Neural progenitor cell (in vitro differentiated cells): ENCODE measurements around the gene KCNH6. TPM values are rescaled to one million over a fixed set of nuclear protein-coding genes. Genes with fewer than 3 reads are reported as not detected.

Experiments used
- DNase-seq: peaks from one replicate; pipeline ENCODE4 v3.0.0-alpha.2; 2016; ENCODE audit warnings: low spot score
- H2AFZ ChIP-seq: fragments of 200-600 bp; sonication (generic); replicated peaks from 2 replicates; pipeline ENCODE4 v1.6.1; 2016; ENCODE audit warnings: antibody characterized with exemption
- H3F3A ChIP-seq: fragments of 200-600 bp; sonication (generic); 2 replicates; pipeline ENCODE4 v1.6.1; 2016; ENCODE audit warnings: antibody characterized with exemption, low read depth
- H3K27ac ChIP-seq: fragments of 200-600 bp; sonication (generic); 2 replicates; pipeline ENCODE4 v1.5.1; 2016; ENCODE audit warnings: mild to moderate bottlenecking
- H3K27me3 ChIP-seq: fragments of 200-600 bp; sonication (generic); 2 replicates; pipeline ENCODE4 v1.6.1; 2016; ENCODE audit warnings: mild to moderate bottlenecking, moderate library complexity
- H3K36me3 ChIP-seq: fragments of 200-600 bp; sonication (generic); 2 replicates; pipeline ENCODE4 v1.5.1; 2016
- H3K4me1 ChIP-seq: fragments of 200-600 bp; sonication (generic); 2 replicates; pipeline ENCODE4 v1.6.1; 2016; ENCODE audit warnings: mixed run types
- H3K4me2 ChIP-seq: fragments of 200-600 bp; sonication (generic); 2 replicates; pipeline ENCODE4 v1.6.1; 2016
- H3K4me3 ChIP-seq: fragments of 200-600 bp; sonication (generic); 2 replicates; pipeline ENCODE4 v1.5.1; 2016
- H3K79me2 ChIP-seq: fragments of 200-600 bp; sonication (generic); 2 replicates; pipeline ENCODE4 v1.6.1; 2016; ENCODE audit warnings: low read depth
- H3K9ac ChIP-seq: fragments of 200-600 bp; sonication (generic); 2 replicates; pipeline ENCODE4 v1.6.1; 2016
- H3K9me3 ChIP-seq: fragments of 200-600 bp; sonication (generic); 2 replicates; pipeline ENCODE4 v1.5.1; 2016; ENCODE audit warnings: low read depth
- H4K20me1 ChIP-seq: fragments of 200-600 bp; sonication (generic); 2 replicates; pipeline ENCODE4 v1.6.1; 2016; ENCODE audit warnings: low read depth
- H3K27ac Mint-ChIP-seq: 3 replicates; pipeline ENCODE4 v1.8.0; 2021; ENCODE audit warnings: mixed read lengths
- H3K27me3 Mint-ChIP-seq: 2 replicates; pipeline ENCODE4 v1.8.0; 2022; ENCODE audit warnings: low read depth, mild to moderate bottlenecking, inconsistent platforms, moderate library complexity, mixed read lengths; ENCODE audit not compliant: insufficient read depth
- H3K36me3 Mint-ChIP-seq: 3 replicates; pipeline ENCODE4 v1.8.0; 2021; ENCODE audit warnings: mixed read lengths
- H3K4me1 Mint-ChIP-seq: 3 replicates; pipeline ENCODE4 v1.8.0; 2021; ENCODE audit warnings: mixed read lengths
- H3K4me3 Mint-ChIP-seq: 3 replicates; pipeline ENCODE4 v1.8.0; 2021; ENCODE audit warnings: mild to moderate bottlenecking, moderate library complexity, mixed read lengths
- H3K9me3 Mint-ChIP-seq: 3 replicates; pipeline ENCODE4 v1.8.0; 2020; ENCODE audit warnings: mixed read lengths
- EZH2 ChIP-seq: fragments of 200-600 bp; sonication (generic); IDR thresholded peaks from 2 replicates; pipeline ENCODE4 v1.6.1; 2017; ENCODE audit warnings: antibody characterized with exemption, mild to moderate bottlenecking, moderate library complexity
- EZH2phosphoT487 ChIP-seq: fragments of 200-600 bp; sonication (generic); IDR thresholded peaks from 2 replicates; pipeline ENCODE4 v1.6.1; 2017; ENCODE audit warnings: antibody characterized with exemption
- total RNA-seq: library from RNA; depleted of rRNA; stranded (reverse); fragments of >200 nt; gene quantifications from 2 replicates; pipeline ENCODE4 v1.2.3, GENCODE V29; 2015; ENCODE audit warnings: low replicate concordance
- TF ChIP-seq, protein P1 (sequence below): fragments of 200-600 bp; sonication (generic); IDR thresholded peaks from 2 replicates; pipeline ENCODE4 v1.5.1; 2017; ENCODE audit warnings: antibody characterized with exemption, mild to moderate bottlenecking

Gene KCNH6
- total RNA-seq, 1 donor from 2014 or later: not detected

- Mint-ChIP-seq H3K9me3 (no peaks in the 10 kb centered on the region), H3K27me3 (peaks cover 13% of the 10 kb centered on the region), H3K36me3 (no peaks in the 10 kb centered on the region), H3K4me3 (no peak overlapping the region), H3K27ac (no peak overlapping the region), H3K4me1 (no peaks in the 10 kb centered on the region)
- Histone ChIP-seq H4K20me1 (no peaks in the 10 kb centered on the region), H3K36me3 (no peaks in the 10 kb centered on the region), H3K9ac (no peak overlapping the region), H3K4me1 (no peaks in the 10 kb centered on the region), H3K4me3 (no peak overlapping the region), H3K4me2 (no peak overlapping the region), H3K27me3 (no peaks in the 10 kb centered on the region), H3K27ac (no peak overlapping the region), H3K79me2 (no peaks in the 10 kb centered on the region), H2AFZ (no peak overlapping the region), H3K9me3 (no peaks in the 10 kb centered on the region), H3F3A (no peaks in the 10 kb centered on the region)
- TF ChIP-seq EZH2phosphoT487 (no peak), EZH2 (no peak)
- TF ChIP-seq, protein P1, sequence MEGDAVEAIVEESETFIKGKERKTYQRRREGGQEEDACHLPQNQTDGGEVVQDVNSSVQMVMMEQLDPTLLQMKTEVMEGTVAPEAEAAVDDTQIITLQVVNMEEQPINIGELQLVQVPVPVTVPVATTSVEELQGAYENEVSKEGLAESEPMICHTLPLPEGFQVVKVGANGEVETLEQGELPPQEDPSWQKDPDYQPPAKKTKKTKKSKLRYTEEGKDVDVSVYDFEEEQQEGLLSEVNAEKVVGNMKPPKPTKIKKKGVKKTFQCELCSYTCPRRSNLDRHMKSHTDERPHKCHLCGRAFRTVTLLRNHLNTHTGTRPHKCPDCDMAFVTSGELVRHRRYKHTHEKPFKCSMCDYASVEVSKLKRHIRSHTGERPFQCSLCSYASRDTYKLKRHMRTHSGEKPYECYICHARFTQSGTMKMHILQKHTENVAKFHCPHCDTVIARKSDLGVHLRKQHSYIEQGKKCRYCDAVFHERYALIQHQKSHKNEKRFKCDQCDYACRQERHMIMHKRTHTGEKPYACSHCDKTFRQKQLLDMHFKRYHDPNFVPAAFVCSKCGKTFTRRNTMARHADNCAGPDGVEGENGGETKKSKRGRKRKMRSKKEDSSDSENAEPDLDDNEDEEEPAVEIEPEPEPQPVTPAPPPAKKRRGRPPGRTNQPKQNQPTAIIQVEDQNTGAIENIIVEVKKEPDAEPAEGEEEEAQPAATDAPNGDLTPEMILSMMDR: no peak
- no peak for DNase-seq
Measured at GRCh38 chr17:63517825-63518534, 5.2 kb upstream of the KCNH6 start.

DNA sequence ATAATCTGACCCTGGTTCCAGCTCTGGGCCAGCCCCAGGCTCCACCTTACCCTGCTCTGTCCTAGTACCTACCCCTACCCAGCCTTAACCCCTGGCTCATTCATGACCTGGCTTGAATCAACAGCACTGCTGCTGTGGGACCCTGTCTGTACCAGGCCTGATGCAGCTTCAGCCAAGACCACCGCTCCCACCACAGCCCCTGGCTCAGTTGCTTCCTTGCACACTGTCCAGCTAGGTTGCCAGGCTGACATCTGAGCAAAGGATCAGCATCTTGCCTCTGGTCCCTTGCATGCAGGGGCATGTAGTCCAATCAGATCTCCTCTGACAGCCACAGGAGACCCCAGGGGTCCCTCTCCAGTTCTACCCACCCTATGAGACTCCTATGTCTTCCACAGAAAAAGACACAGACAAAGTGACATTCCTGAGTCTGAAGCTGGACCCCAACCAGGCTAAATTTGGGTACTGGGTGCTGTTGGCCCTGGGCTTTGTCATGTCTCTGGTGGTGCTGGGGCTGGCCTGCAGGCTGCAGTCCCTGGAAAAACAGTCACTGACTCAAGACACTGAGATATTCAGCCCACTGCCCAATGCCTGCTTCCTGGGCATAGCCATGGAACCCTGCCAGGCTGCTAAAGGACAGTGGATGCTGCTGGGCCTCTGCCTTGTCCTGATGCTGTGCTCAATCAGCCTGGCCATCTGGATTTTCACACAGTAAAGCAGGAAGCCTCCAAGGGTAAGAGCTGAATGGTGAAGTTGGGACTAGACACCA lies 3.9 kb upstream of the KCNH6 start:
- H3F3A ChIP-seq: no peaks in the 10 kb centered on the region
- H3K9me3 ChIP-seq: no peaks in the 10 kb centered on the region
- TF ChIP-seq, protein P1: no peak
- no peak for TF ChIP-seq EZH2
- TF ChIP-seq EZH2phosphoT487: no peak
- DNase-seq: no peak
- Mint-ChIP-seq H3K27me3 (peaks cover 23% of the 10 kb centered on the region), H3K9me3 (no peaks in the 10 kb centered on the region), H3K4me1 (peaks cover 4% of the 10 kb centered on the region), H3K4me3 (no peak overlapping the region), H3K27ac (no peak overlapping the region), H3K36me3 (no peaks in the 10 kb centered on the region)
- no peaks in the 10 kb centered on the region for H3K36me3 ChIP-seq
- no peaks in the 10 kb centered on the region for H3K79me2 ChIP-seq
- no peak overlapping the region for H3K9ac ChIP-seq
- H4K20me1 ChIP-seq: peaks cover 11% of the 10 kb centered on the region
- no peak overlapping the region for H3K4me2 ChIP-seq
- no peaks in the 10 kb centered on the region for H3K4me1 ChIP-seq
- H3K4me3 ChIP-seq: no peak overlapping the region
- peaks cover 13% of the 10 kb centered on the region for H3K27me3 ChIP-seq
- no peak overlapping the region for H3K27ac ChIP-seq
- no peak overlapping the region for H2AFZ ChIP-seq

- no peaks in the 10 kb centered on the region for H3K36me3 Mint-ChIP-seq
- DNase-seq: no peak
- peaks cover 30% of the 10 kb centered on the region for H3K27me3 Mint-ChIP-seq
Measured at GRCh38 chr17:63519972-63520882, 2.9 kb upstream of the KCNH6 start.

More at GRCh38 chr17:63519972-63520882, 2.9 kb upstream of the KCNH6 start:
- H3F3A ChIP-seq: no peaks in the 10 kb centered on the region
- Mint-ChIP-seq H3K9me3 (no peaks in the 10 kb centered on the region), H3K4me1 (peaks cover 4% of the 10 kb centered on the region), H3K27ac (no peak overlapping the region), H3K4me3 (no peak overlapping the region)
- no peak overlapping the region for H2AFZ ChIP-seq
- peaks cover 19% of the 10 kb centered on the region for H3K27me3 ChIP-seq
- no peak overlapping the region for H3K9ac ChIP-seq
- H4K20me1 ChIP-seq: peaks cover 12% of the 10 kb centered on the region
- H3K4me2 ChIP-seq: no peak overlapping the region
- no peak overlapping the region for H3K4me3 ChIP-seq
- H3K9me3 ChIP-seq: no peaks in the 10 kb centered on the region
- TF ChIP-seq, protein P1: no peak
- TF ChIP-seq EZH2: no peak
- TF ChIP-seq EZH2phosphoT487: no peak
- no peak overlapping the region for H3K27ac ChIP-seq
- no peaks in the 10 kb centered on the region for H3K4me1 ChIP-seq
- no peaks in the 10 kb centered on the region for H3K36me3 ChIP-seq
- H3K79me2 ChIP-seq: no peaks in the 10 kb centered on the region
